Nephron progenitor cell (in vitro differentiated cells): ENCODE results near the gene ZNF19.

Source experiments
- DNase-seq: peaks from one replicate; pipeline ENCODE4 v3.0.0; 2021
- H3K27ac Mint-ChIP-seq: 2 replicates; pipeline ENCODE4 v1.8.0; 2021; ENCODE audit warnings: mild to moderate bottlenecking, moderate library complexity, mixed read lengths
- H3K27me3 Mint-ChIP-seq: 2 replicates; pipeline ENCODE4 v1.8.0; 2021; ENCODE audit warnings: mild to moderate bottlenecking, low read depth, mixed read lengths; ENCODE audit not compliant: poor library complexity
- H3K36me3 Mint-ChIP-seq: 2 replicates; pipeline ENCODE4 v1.8.0; 2021; ENCODE audit warnings: low read depth, mixed read lengths
- H3K4me1 Mint-ChIP-seq: 2 replicates; pipeline ENCODE4 v1.8.0; 2021; ENCODE audit warnings: mixed read lengths
- H3K4me3 Mint-ChIP-seq: 2 replicates; pipeline ENCODE4 v1.8.0; 2021; ENCODE audit warnings: mild to moderate bottlenecking, moderate library complexity, mixed read lengths
- H3K9me3 Mint-ChIP-seq: 2 replicates; pipeline ENCODE4 v1.8.0; 2021; ENCODE audit warnings: mild to moderate bottlenecking, moderate library complexity, mixed read lengths
- CTCF ChIP-seq: fragments of 200-600 bp; sonication (generic); IDR thresholded peaks from 2 replicates; pipeline ENCODE4 v1.5.0; 2021; ENCODE audit warnings: antibody characterized with exemption

Gene ZNF19

DNA sequence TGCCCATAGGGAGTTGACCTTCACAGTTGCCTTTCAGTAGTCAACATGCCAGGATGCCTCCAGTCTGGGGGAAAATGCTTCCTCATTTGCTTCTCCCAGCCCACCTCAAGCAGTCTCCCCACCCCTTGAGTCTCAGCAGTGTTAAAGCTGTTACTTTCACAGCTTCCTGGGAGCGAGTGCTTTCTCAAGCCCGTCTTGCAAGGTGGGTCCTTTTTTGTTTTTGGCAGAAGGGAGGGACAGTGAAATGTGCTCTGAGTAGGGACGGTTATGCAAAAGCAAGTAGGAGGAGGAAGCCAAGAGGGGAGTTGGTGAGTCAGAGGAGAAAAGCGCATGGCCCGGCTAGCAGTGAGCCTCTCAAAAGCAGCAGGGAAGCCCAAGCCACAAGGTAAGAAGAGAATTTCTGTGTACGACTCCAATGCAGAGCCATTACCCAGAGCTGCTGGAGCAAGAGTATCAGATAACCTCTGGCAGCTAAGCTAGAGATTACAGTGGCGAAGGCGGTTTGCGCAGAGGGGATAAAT lies 37.0 kb upstream of the ZNF19 start, which contains the start of gene CHST4:
CHST4 (plus strand) TSS at position 316 of the 521 bp plus-strand sequence. CDS start 10,252 bp downstream, outside the sequence.
- Mint-ChIP-seq H3K27me3 (peaks cover 62% of the 10 kb centered on the region), H3K4me1 (peaks cover 40% of the 10 kb centered on the region), H3K4me3 (peak within 1 kb of the TSS; percentile 83), H3K27ac (peak within 1 kb of the TSS; percentile 93), H3K9me3 (no peaks in the 10 kb centered on the region), H3K36me3 (no peaks in the 10 kb centered on the region)
- no peak for TF ChIP-seq CTCF
- peak; percentile 41 for DNase-seq

DNA sequence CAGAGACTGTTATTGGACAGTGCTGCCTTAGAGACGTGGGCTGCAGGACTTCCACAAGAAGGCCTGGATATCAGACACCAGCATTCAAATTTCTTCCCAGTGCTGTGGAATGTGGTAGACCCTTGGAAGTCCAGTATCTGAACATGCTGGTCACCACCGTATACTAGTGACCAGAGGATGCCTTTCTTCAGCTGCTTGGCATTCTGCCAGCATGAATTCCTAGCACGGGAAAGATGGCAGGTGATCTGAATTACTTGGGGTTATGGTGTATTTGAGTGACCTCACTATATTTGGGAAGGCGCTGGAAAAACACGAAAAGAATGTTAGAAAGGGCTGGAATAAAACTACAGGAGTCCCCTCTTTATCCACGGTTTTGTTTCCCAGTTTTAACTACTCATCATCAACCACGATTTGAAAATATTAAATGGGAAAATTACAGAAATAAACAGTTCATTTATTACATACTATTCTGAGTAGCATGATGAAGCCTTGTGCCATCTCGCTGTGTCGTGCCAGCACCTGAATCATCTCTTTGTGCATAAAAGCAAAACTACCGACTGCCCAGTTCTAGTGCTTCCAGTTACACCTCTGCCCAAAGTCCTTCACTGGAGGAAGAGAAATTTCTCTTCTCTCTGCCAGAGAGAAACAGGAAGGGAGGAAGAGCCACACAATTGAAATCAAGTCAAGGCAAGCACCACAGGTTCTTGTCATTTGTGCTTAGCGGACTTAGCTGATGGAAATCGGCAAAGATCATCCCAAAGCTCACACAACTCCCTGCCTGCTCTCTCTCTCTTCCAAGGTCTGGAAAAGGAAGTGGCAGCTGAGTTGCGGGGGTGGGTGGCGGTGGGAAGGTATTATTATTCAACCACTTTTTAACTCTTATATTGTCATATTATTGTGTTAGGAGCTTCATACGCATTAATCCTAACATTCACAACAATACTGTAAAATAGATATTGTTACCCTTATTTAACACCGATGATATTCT lies 35.7 kb upstream of the ZNF19 start:
- H3K36me3 Mint-ChIP-seq, result no peaks in the 10 kb centered on the region
- H3K4me3 Mint-ChIP-seq, result peak overlapping the region; percentile 83
- H3K27me3 Mint-ChIP-seq, result peaks cover 67% of the 10 kb centered on the region
- H3K4me1 Mint-ChIP-seq, result peaks cover 40% of the 10 kb centered on the region
- H3K9me3 Mint-ChIP-seq, result no peaks in the 10 kb centered on the region
- no peak for DNase-seq
- H3K27ac Mint-ChIP-seq, result no peak overlapping the region
- TF ChIP-seq CTCF, result no peak

DNA sequence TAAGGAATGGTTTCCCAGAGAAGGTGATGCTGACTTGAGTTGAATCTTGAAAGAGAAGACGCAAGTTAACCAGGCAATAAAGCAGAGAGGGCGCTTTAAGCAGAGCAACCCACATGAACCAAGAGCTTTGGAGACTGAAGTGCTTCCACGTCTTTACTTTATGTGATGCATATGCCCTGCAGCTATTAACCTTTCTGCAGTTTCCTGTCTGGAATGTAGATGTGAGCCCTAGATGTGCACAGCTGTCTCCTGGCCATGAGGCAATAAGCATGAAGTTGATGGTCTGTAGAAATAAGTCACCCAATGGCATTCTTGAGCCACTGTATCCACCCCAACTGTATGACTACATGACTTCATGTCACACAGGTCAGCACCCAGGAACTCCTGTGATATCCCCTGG lies 31.4 kb upstream of the ZNF19 start:
- TF ChIP-seq CTCF, result no peak
- H3K27me3 Mint-ChIP-seq, result peaks cover 55% of the 10 kb centered on the region
- H3K4me3 Mint-ChIP-seq, result no peak overlapping the region
- no peak for DNase-seq
- H3K4me1 Mint-ChIP-seq, result peaks cover 10% of the 10 kb centered on the region
- H3K36me3 Mint-ChIP-seq, result no peaks in the 10 kb centered on the region
- H3K27ac Mint-ChIP-seq, result no peak overlapping the region
- H3K9me3 Mint-ChIP-seq, result no peaks in the 10 kb centered on the region

- peaks cover 30% of the 10 kb centered on the region for H3K27me3 Mint-ChIP-seq
- no peak overlapping the region for H3K27ac Mint-ChIP-seq
- TF ChIP-seq CTCF, result no peak
- H3K36me3 Mint-ChIP-seq, result no peaks in the 10 kb centered on the region
- DNase-seq, result no peak
- H3K4me1 Mint-ChIP-seq, result peaks cover 10% of the 10 kb centered on the region
- no peak overlapping the region for H3K4me3 Mint-ChIP-seq
- peaks cover 9% of the 10 kb centered on the region for H3K9me3 Mint-ChIP-seq
Observed at GRCh38 chr16:71515026-71515425, 25.9 kb upstream of the ZNF19 start.

DNA sequence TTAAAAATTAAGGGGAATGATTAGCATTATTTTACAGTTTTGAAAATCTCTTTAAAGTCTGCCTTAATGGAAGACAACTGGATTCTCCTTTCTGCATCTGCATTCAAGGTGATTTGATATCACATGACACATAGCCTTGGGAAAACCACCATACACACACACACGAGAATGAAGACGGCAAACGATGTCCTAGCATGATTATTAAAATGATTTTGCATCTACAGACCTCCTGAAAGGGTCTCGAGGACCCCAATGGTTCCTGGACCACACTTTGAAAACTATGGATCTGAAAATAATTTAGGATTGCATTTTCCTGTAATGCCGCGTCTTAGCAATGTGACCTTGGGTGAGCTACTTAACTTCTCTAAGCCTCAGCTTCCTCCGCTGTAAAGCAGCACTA lies 25.4 kb upstream of the ZNF19 start:
- no peaks in the 10 kb centered on the region for H3K36me3 Mint-ChIP-seq
- peaks cover 31% of the 10 kb centered on the region for H3K27me3 Mint-ChIP-seq
- H3K4me1 Mint-ChIP-seq, result peaks cover 10% of the 10 kb centered on the region
- DNase-seq, result no peak
- TF ChIP-seq CTCF, result no peak
- H3K27ac Mint-ChIP-seq, result no peak overlapping the region
- peaks cover 9% of the 10 kb centered on the region for H3K9me3 Mint-ChIP-seq
- H3K4me3 Mint-ChIP-seq, result no peak overlapping the region
